A673 (cell line): ENCODE data around the gene DENND1A. TPM values are rescaled to one million over a fixed set of nuclear protein-coding genes. Genes with fewer than 3 reads are reported as not detected.

ENCODE experiments used
- BruUV-seq: library from RNA; stranded (reverse); fragments of 400-500 nt; replicated peaks from 2 replicates; lab custom pipeline; 2021; lab: Mats Ljungman, UMichigan
- CTCF ChIA-PET: fragments of 300-600 bp; sonication (Branson Sonifier 250); formaldehyde crosslinking; loops from one replicate; lab custom pipeline; 2022; ENCODE audit warnings: antibody characterized with exemption; lab: Charles Lee
- POLR2A ChIA-PET: fragments of 300-600 bp; sonication (Branson Sonifier 250); formaldehyde crosslinking; loops from one replicate; lab custom pipeline; 2022; ENCODE audit warnings: antibody characterized with exemption; ENCODE audit not compliant: low non-redundant PET; lab: Charles Lee
- DNase-seq: peaks from one replicate; pipeline ENCODE4 v3.0.0-alpha.2; 2015; ENCODE audit warnings: low spot score
- H3K27ac ChIP-seq: fragments of 200-600 bp; sonication (generic); 2 replicates; pipeline ENCODE4 v1.5.1; 2016; ENCODE audit warnings: mixed run types, low read depth, mild to moderate bottlenecking, mixed read lengths, antibody characterized with exemption, low read length; ENCODE audit not compliant: poor library complexity, severe bottlenecking
- H3K27me3 ChIP-seq: fragments of 200-600 bp; sonication (generic); replicated peaks from 2 replicates; pipeline ENCODE4 v1.6.1; 2017; ENCODE audit warnings: mixed run types, low read depth, mild to moderate bottlenecking, mixed read lengths, antibody characterized with exemption, low read length; ENCODE audit not compliant: insufficient read depth, poor library complexity
- H3K36me3 ChIP-seq: fragments of 200-600 bp; sonication (generic); 2 replicates; pipeline ENCODE4 v1.6.1; 2016; ENCODE audit warnings: mixed run types, mild to moderate bottlenecking, mixed read lengths, antibody characterized with exemption, low read length; ENCODE audit not compliant: insufficient read depth, poor library complexity, severe bottlenecking
- H3K4me1 ChIP-seq: fragments of 200-600 bp; sonication (generic); 2 replicates; pipeline ENCODE4 v1.6.1; 2017; ENCODE audit warnings: mixed run types, mild to moderate bottlenecking, mixed read lengths, antibody characterized with exemption, low read length; ENCODE audit not compliant: insufficient read depth, poor library complexity, severe bottlenecking
- H3K4me3 ChIP-seq: fragments of 200-600 bp; sonication (generic); 2 replicates; pipeline ENCODE4 v1.5.1; 2016; ENCODE audit warnings: low read depth, mixed run types, mild to moderate bottlenecking, mixed read lengths, low read length; ENCODE audit not compliant: poor library complexity, severe bottlenecking
- H3K9me3 ChIP-seq: fragments of 200-600 bp; sonication (generic); 2 replicates; pipeline ENCODE4 v1.6.1; 2016; ENCODE audit warnings: mixed run types, low read depth, mild to moderate bottlenecking, mixed read lengths, antibody characterized with exemption, low read length; ENCODE audit not compliant: poor library complexity, severe bottlenecking
- CTCF ChIP-seq: fragments of 300-800, 200-600 bp; sonication (generic); conservative IDR thresholded peaks from 2 replicates; pipeline ENCODE4 v1.5.1; 2017; ENCODE audit warnings: low read depth, mild to moderate bottlenecking, antibody characterized with exemption, low read length, moderate library complexity, mixed read lengths
- EZH2 ChIP-seq: fragments of 200-600 bp; sonication (generic); IDR thresholded peaks from 2 replicates; pipeline ENCODE4 v1.6.1; 2017; ENCODE audit warnings: borderline replicate concordance, low read depth, mild to moderate bottlenecking, mixed read lengths, antibody characterized with exemption, low read length; ENCODE audit not compliant: poor library complexity, severe bottlenecking
- intact Hi-C: fragments of 100-400 bp; cut with micrococcal nuclease; formaldehyde crosslinking; loops from one replicate; pipeline ENCODE4 v1.10.0; 2022; ENCODE audit not compliant: unreplicated experiment
- total RNA-seq: library from RNA; stranded (reverse); gene quantifications from 2 replicates; pipeline ENCODE4 v1.2.3, GENCODE V29; 2021

The DENND1A gene
- total RNA-seq, 1 experiment from 2014 or later: 12.0 TPM

GRCh38 chr9:123772374-123772773 is 157.6 kb downstream of the DENND1A start:
- CTCF ChIA-PET: no interaction called here
- Histone ChIP-seq H3K9me3 (no peaks in the 10 kb centered on the region), H3K4me3 (no peak overlapping the region), H3K27me3 (no peaks in the 10 kb centered on the region), H3K36me3 (no peaks in the 10 kb centered on the region), H3K4me1 (peaks cover 18% of the 10 kb centered on the region), H3K27ac (no peak overlapping the region)
- intact Hi-C loops: no loop called here
- DNase-seq: no peak
- no peak for TF ChIP-seq EZH2
- TF ChIP-seq CTCF: no peak
- POLR2A ChIA-PET: no interaction called here
- BruUV-seq: no TSS peak

- BruUV-seq: no TSS peak
Observed at GRCh38 chr9:123771690-123772089, 158.2 kb downstream of the DENND1A start.

GRCh38 chr9:123769719-123770118 is 160.2 kb downstream of the DENND1A start:
- TF ChIP-seq CTCF (no peak), EZH2 (no peak)
- Histone ChIP-seq H3K27me3 (no peaks in the 10 kb centered on the region), H3K4me1 (peaks cover 13% of the 10 kb centered on the region), H3K4me3 (no peak overlapping the region), H3K36me3 (no peaks in the 10 kb centered on the region), H3K27ac (no peak overlapping the region), H3K9me3 (no peaks in the 10 kb centered on the region)
- intact Hi-C loops: no loop called here
- CTCF ChIA-PET: no interaction called here
- DNase-seq: no peak
- POLR2A ChIA-PET: no interaction called here
- no TSS peak for BruUV-seq

More at GRCh38 chr9:123771690-123772089, 158.2 kb downstream of the DENND1A start:
- Histone ChIP-seq H3K36me3 (no peaks in the 10 kb centered on the region), H3K27me3 (no peaks in the 10 kb centered on the region), H3K9me3 (no peaks in the 10 kb centered on the region), H3K4me1 (peaks cover 13% of the 10 kb centered on the region), H3K4me3 (no peak overlapping the region), H3K27ac (no peak overlapping the region)
- POLR2A ChIA-PET: no interaction called here
- CTCF ChIA-PET: no interaction called here
- no peak for DNase-seq
- TF ChIP-seq CTCF (no peak), EZH2 (no peak)
- intact Hi-C loops: no loop called here
